B cell (primary cell): Measurements from ENCODE around the gene MON1A. TPM values are rescaled to one million over a fixed set of nuclear protein-coding genes. Genes with fewer than 3 reads are reported as not detected.
"Not testable (repeated sequence)": the region's sequence is repeated elsewhere in the genome, so short reads cannot be mapped to it uniquely, and the experiment has no call there.

Experiments used
- ATAC-seq: fragments of 200-7000 bp; cut with Tn5 transposase; one replicate; pipeline ENCODE4 v1.10.0; 2021; ENCODE audit warnings: low read depth, mild to moderate bottlenecking, moderate number of reproducible peaks, moderate library complexity
- CTCF ChIA-PET: fragments of 350-600 bp; sonication (Branson Sonifier 250); formaldehyde crosslinking; loops from one replicate; lab custom pipeline; 2021; ENCODE audit warnings: antibody characterized with exemption, inconsistent platforms; lab: Charles Lee
- POLR2A ChIA-PET: fragments of 350-600 bp; sonication (Branson Sonifier 250); formaldehyde crosslinking; loops from one replicate; lab custom pipeline; 2021; ENCODE audit warnings: antibody characterized with exemption; lab: Charles Lee
- DNase-seq: peaks from one replicate; pipeline ENCODE4 v3.0.0; 2013
- H2AFZ ChIP-seq: 2 replicates; pipeline ENCODE4 v1.6.1; 2012; ENCODE audit warnings: mild to moderate bottlenecking, low read depth, low read length; ENCODE audit not compliant: insufficient read depth, poor library complexity, severe bottlenecking
- H3K27ac ChIP-seq, 2 donors: 1 replicate in 1 of 2; 2 replicates in 1 of 2; pipeline ENCODE4 v1.5.1; 2012 to 2013; ENCODE audit warnings: low read length in 2 of 2, mild to moderate bottlenecking in 2 of 2, moderate library complexity in 1 of 2
- H3K27me3 ChIP-seq, 4 experiments: fragments of 200-600 bp in 1 of 4; sonication (generic) in 1 of 4; replicated peaks in 1 of 4; 1 replicate in 2 of 4; 2 replicates in 2 of 4; pipeline versions ENCODE4 v1.6.1 to v1.7.0; 2013 to 2016; ENCODE audit warnings: low read length in 3 of 4, mild to moderate bottlenecking in 2 of 4, mixed read lengths in 1 of 4, moderate library complexity in 1 of 4; ENCODE audit not compliant: insufficient read depth in 4 of 4, control insufficient read depth in 3 of 4; ENCODE audit errors: control extremely low read depth in 1 of 4
- H3K36me3 ChIP-seq, 2 experiments: replicated peaks in 1 of 2; 1 replicate in 1 of 2; 2 replicates in 1 of 2; pipeline versions ENCODE4 v1.6.1 to v1.7.1; 2013; ENCODE audit warnings: low read length in 1 of 2; ENCODE audit not compliant: insufficient read depth in 2 of 2, control insufficient read depth in 1 of 2; ENCODE audit errors: control extremely low read depth in 1 of 2, extremely low read depth in 1 of 2
- H3K4me1 ChIP-seq, 2 donors: fragments of 200-600 bp in 1 of 2; sonication (generic) in 1 of 2; 1 replicate in 1 of 2; 2 replicates in 1 of 2; pipeline versions ENCODE4 v1.5.1 to v1.6.1; 2013 to 2017; ENCODE audit warnings: low read length in 2 of 2; ENCODE audit not compliant: control insufficient read depth in 2 of 2, insufficient read depth in 2 of 2
- H3K4me2 ChIP-seq: replicated peaks from 2 replicates; pipeline ENCODE3; 2012; ENCODE audit warnings: mild to moderate bottlenecking, low read depth, low read length; ENCODE audit not compliant: poor library complexity, severe bottlenecking
- H3K4me3 ChIP-seq, 5 experiments: fragments of 200-600 bp in 1 of 5; sonication (generic) in 1 of 5; 1 replicate in 3 of 5; 2 replicates in 2 of 5; pipeline versions ENCODE4 v1.5.1 to v1.7.0; 2011 to 2016; ENCODE audit warnings: low read length in 4 of 5, mild to moderate bottlenecking in 4 of 5, low read depth in 2 of 5, control low read depth in 1 of 5, moderate library complexity in 1 of 5; ENCODE audit not compliant: insufficient read depth in 1 of 5; ENCODE audit errors: control extremely low read depth in 1 of 5, extremely low read depth in 1 of 5
- H3K79me2 ChIP-seq: fragments of 200-600 bp; sonication (generic); one replicate; pipeline ENCODE4 v1.6.0; 2016; ENCODE audit warnings: low read length; ENCODE audit not compliant: control insufficient read depth, insufficient read depth
- H3K9ac ChIP-seq: fragments of 200-600 bp; sonication (generic); 2 replicates; pipeline ENCODE4 v1.6.1; 2017; ENCODE audit warnings: mild to moderate bottlenecking, low read length, moderate library complexity
- H3K9me3 ChIP-seq, 3 donors: one replicate each; pipeline versions ENCODE4 v1.6.1 to v1.7.1; 2013; ENCODE audit warnings: low read length in 2 of 3; ENCODE audit not compliant: control insufficient read depth in 2 of 3, insufficient read depth in 1 of 3; ENCODE audit errors: control extremely low read depth in 1 of 3
- H4K20me1 ChIP-seq: 2 replicates; pipeline ENCODE4 v1.6.0; 2012; ENCODE audit warnings: mild to moderate bottlenecking, low read length; ENCODE audit not compliant: insufficient read depth, control insufficient read depth, poor library complexity, severe bottlenecking
- H3K27ac Mint-ChIP-seq: one replicate; pipeline ENCODE4 v1.8.0; 2021; ENCODE audit warnings: mixed read lengths
- H3K27me3 Mint-ChIP-seq: one replicate; pipeline ENCODE4 v1.8.0; 2021; ENCODE audit warnings: mixed read lengths
- H3K4me1 Mint-ChIP-seq: one replicate; pipeline ENCODE4 v1.8.0; 2021; ENCODE audit warnings: mixed read lengths
- H3K4me3 Mint-ChIP-seq: one replicate; pipeline ENCODE4 v1.8.0; 2021; ENCODE audit warnings: mixed read lengths
- H3K9me3 Mint-ChIP-seq: one replicate; pipeline ENCODE4 v1.8.0; 2022; ENCODE audit warnings: mixed read lengths; ENCODE audit not compliant: insufficient read depth
- EZH2 ChIP-seq: IDR thresholded peaks from 2 replicates; pipeline ENCODE4 v1.6.1; 2012; ENCODE audit warnings: borderline replicate concordance, low read depth, mild to moderate bottlenecking, moderate library complexity, low read length; ENCODE audit not compliant: insufficient read depth, poor library complexity, severe bottlenecking
- WGBS: methylation state at CpG from one replicate; pipeline ENCODE4 v1.1.5; 2013; ENCODE audit warnings: missing lambda C conversion rate; ENCODE audit not compliant: insufficient coverage; 5-methylcytosine and 5-hydroxymethylcytosine counted together
- intact Hi-C: fragments of 100-400 bp; cut with micrococcal nuclease; formaldehyde crosslinking; loops from one replicate; pipeline ENCODE4 v1.10.0; 2022
- polyA plus RNA-seq: library from polyadenylated mRNA; depleted of rRNA; stranded (reverse); fragments of >200 nt; gene quantifications from 2 replicates; pipeline ENCODE4 v1.2.3, GENCODE V29; 2012
- total RNA-seq, 2 donors: library from RNA; stranded (reverse); fragments of 120-200 nt in 1 of 2; gene quantifications; 1 replicate in 1 of 2; 2 replicates in 1 of 2; pipeline versions ENCODE4 v1.2.3 to v1.2.4, GENCODE V29; 2013 to 2022
- TF ChIP-seq, protein P1 (sequence below): fragments of 200-600 bp; IDR thresholded peaks from one replicate; pipeline ENCODE4 v1.8.0; 2022; ENCODE audit warnings: antibody characterized with exemption, mild to moderate bottlenecking

The MON1A gene
- total and polyA plus RNA-seq, 2 donors (not counting 1 experiment from before 2014, with no cell fraction given), result 6.6 to 8.9 TPM

DNA sequence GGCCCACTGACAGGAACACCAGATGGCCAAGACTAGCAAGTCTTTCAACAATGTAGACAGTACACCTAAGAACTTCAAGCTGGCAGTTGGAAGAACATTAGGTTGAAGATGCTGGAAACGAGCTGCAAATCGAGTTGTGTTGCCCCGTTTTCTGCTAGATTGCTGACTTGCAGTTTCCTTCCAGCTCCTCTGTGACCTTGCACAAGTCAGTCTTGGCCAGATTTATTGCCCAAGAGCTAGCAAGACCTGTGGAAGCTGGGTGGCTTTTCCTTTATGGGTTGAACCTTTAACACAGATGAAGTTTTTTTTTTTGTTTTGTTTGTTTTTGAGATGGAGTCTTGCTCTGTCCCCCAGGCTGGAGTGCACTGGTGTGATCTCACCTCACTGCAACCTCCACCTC is 7.5 kb upstream of the MON1A start:
- Histone ChIP-seq H2AFZ (no peak overlapping the region), H3K27ac (no peak overlapping the region), H3K4me2 (no peak overlapping the region), H3K4me1 (peaks cover 11 to 21% of the 10 kb centered on the region in 2 donors), H3K9ac (no peak overlapping the region), H3K79me2 (peaks cover 19% of the 10 kb centered on the region), H3K36me3 (no peaks in the 10 kb centered on the region), H3K4me3 (no peak overlapping the region), H3K27me3 (no peaks in the 10 kb centered on the region), H3K9me3 (no peaks in the 10 kb centered on the region), H4K20me1 (peaks cover 13% of the 10 kb centered on the region)
- ChIA-PET POLR2A (no interaction called here), CTCF (interaction anchor here (0.6 to 1.6 kb wide), 2 partner anchors 30 to 44 kb away, joined by 3 to 4 read pairs; no protein-coding TSS in a partner anchor)
- H3K4me3 Mint-ChIP-seq, result no peak overlapping the region
- no peaks in the 10 kb centered on the region for H3K27me3 Mint-ChIP-seq
- no peak for DNase-seq
- H3K27ac Mint-ChIP-seq, result no peak overlapping the region
- WGBS, result 53% methylated on average over 3 of the region's 3 CpGs
- no peak for ATAC-seq
- intact Hi-C loops, result no loop called here
- no peak for TF ChIP-seq EZH2
- TF ChIP-seq, protein P1, sequence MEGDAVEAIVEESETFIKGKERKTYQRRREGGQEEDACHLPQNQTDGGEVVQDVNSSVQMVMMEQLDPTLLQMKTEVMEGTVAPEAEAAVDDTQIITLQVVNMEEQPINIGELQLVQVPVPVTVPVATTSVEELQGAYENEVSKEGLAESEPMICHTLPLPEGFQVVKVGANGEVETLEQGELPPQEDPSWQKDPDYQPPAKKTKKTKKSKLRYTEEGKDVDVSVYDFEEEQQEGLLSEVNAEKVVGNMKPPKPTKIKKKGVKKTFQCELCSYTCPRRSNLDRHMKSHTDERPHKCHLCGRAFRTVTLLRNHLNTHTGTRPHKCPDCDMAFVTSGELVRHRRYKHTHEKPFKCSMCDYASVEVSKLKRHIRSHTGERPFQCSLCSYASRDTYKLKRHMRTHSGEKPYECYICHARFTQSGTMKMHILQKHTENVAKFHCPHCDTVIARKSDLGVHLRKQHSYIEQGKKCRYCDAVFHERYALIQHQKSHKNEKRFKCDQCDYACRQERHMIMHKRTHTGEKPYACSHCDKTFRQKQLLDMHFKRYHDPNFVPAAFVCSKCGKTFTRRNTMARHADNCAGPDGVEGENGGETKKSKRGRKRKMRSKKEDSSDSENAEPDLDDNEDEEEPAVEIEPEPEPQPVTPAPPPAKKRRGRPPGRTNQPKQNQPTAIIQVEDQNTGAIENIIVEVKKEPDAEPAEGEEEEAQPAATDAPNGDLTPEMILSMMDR, result no peak
- H3K4me1 Mint-ChIP-seq, result peaks cover 21% of the 10 kb centered on the region
- H3K9me3 Mint-ChIP-seq, result no peaks in the 10 kb centered on the region

DNA sequence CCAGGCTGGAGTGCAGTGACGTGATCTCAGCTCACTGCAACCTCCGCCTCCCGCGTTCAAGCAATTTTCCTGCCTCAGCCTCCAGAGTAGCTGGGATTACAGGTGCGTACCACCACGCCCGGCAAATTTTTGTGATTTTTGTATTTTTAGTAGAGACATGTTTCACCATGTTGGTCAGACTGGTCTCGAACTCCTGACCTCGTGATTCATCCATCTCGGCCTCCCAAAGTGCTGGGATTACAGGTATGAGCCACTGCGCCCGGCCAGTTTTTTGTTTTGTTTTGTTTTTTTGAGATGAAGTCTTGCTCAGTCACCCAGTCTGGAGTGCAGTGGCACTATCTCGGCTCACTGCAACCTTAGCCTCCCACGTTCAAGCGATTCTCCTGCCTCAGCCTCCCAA is 2.7 kb upstream of the MON1A start:
- H3K4me3 ChIP-seq, intact Hi-C loops: not testable (repeated sequence)

More for the DNA sequence above, 2.7 kb upstream of the MON1A start:
- POLR2A ChIA-PET, result interaction anchor here (0.6 kb wide), 1 partner anchor 193 kb away, joined by 3 read pairs; no protein-coding TSS in a partner anchor
- H3K9me3 ChIP-seq, H3K4me2 ChIP-seq, ATAC-seq, H3K4me3 Mint-ChIP-seq, H3K79me2 ChIP-seq, H3K27ac ChIP-seq, DNase-seq, H3K27ac Mint-ChIP-seq, H2AFZ ChIP-seq, H3K9me3 Mint-ChIP-seq, H3K36me3 ChIP-seq, H3K27me3 ChIP-seq, H3K27me3 Mint-ChIP-seq, H3K9ac ChIP-seq, CTCF ChIA-PET, H4K20me1 ChIP-seq: not testable (repeated sequence)
- 98% methylated on average over 13 of the region's 15 CpGs for WGBS
- peaks cover 11% of the 10 kb centered on the region for H3K4me1 Mint-ChIP-seq
- H3K4me1 ChIP-seq, result peaks cover 8 to 17% of the 10 kb centered on the region in 2 donors
